Measurements from ENCODE around the gene LIMS4.
"Not testable (repeated sequence)": the region's sequence is repeated elsewhere in the genome, so short reads cannot be mapped to it uniquely, and the experiment has no call there.

LIMS4 gene

GRCh38 chr2:110472171-110473058, at the start of gene LIMS4:
LIMS4 (minus strand) TSS chr2:110472816; CDS start chr2:110472778, 38 bp downstream.
- DNase-seq (ENCODE audit: low read depth, low spot score); H3K4me3 ChIP-seq (ENCODE audit: low read depth, low read length); in situ Hi-C loops (cut with HindIII; ENCODE audit: low sequenced_read_pairs): not testable (repeated sequence)

GRCh38 chr2:110499755-110500377, 27.2 kb upstream of the LIMS4 start:
- H3K4me3 ChIP-seq (ENCODE audit: low read depth, low read length); DNase-seq (ENCODE audit: low read depth, low spot score); in situ Hi-C loops (cut with HindIII; ENCODE audit: low sequenced_read_pairs): not testable (repeated sequence)

GRCh38 chr2:110496027-110496426, 23.4 kb upstream of the LIMS4 start:
- DNase-seq (ENCODE audit: low read depth, low spot score); in situ Hi-C loops (cut with HindIII; ENCODE audit: low sequenced_read_pairs); H3K4me3 ChIP-seq (ENCODE audit: low read depth, low read length): not testable (repeated sequence)

GRCh38 chr2:110494488-110494887, 21.9 kb upstream of the LIMS4 start:
- H3K4me3 ChIP-seq (ENCODE audit: low read depth, low read length); DNase-seq (ENCODE audit: low read depth, low spot score); in situ Hi-C loops (cut with HindIII; ENCODE audit: low sequenced_read_pairs): not testable (repeated sequence)

- DNase-seq (ENCODE audit: low read depth, low spot score); in situ Hi-C loops (cut with HindIII; ENCODE audit: low sequenced_read_pairs); H3K4me3 ChIP-seq (ENCODE audit: low read depth, low read length): not testable (repeated sequence)
These were observed 16.4 kb upstream of the LIMS4 start for GRCh38 chr2:110488991-110489390.

GRCh38 chr2:110482697-110483096, 10.1 kb upstream of the LIMS4 start:
- DNase-seq (ENCODE audit: low read depth, low spot score); H3K4me3 ChIP-seq (ENCODE audit: low read depth, low read length); in situ Hi-C loops (cut with HindIII; ENCODE audit: low sequenced_read_pairs): not testable (repeated sequence)

GRCh38 chr2:110481200-110481599, 8.6 kb upstream of the LIMS4 start:
- DNase-seq (ENCODE audit: low read depth, low spot score); in situ Hi-C loops (cut with HindIII; ENCODE audit: low sequenced_read_pairs); H3K4me3 ChIP-seq (ENCODE audit: low read depth, low read length): not testable (repeated sequence)

- in situ Hi-C loops (cut with HindIII; ENCODE audit: low sequenced_read_pairs) = not testable (repeated sequence)
These were observed 7.5 kb upstream of the LIMS4 start for GRCh38 chr2:110480084-110480483.

GRCh38 chr2:110477370-110477769, 4.8 kb upstream of the LIMS4 start:
- in situ Hi-C loops (cut with HindIII; ENCODE audit: low sequenced_read_pairs); DNase-seq (ENCODE audit: low read depth, low spot score); H3K4me3 ChIP-seq (ENCODE audit: low read depth, low read length): not testable (repeated sequence)

More at GRCh38 chr2:110480084-110480483, 7.5 kb upstream of the LIMS4 start:
- DNase-seq (ENCODE audit: low read depth, low spot score); H3K4me3 ChIP-seq (ENCODE audit: low read depth, low read length): not testable (repeated sequence)

GRCh38 chr2:110476952-110477351, 4.3 kb upstream of the LIMS4 start:
- DNase-seq (ENCODE audit: low read depth, low spot score); H3K4me3 ChIP-seq (ENCODE audit: low read depth, low read length); in situ Hi-C loops (cut with HindIII; ENCODE audit: low sequenced_read_pairs): not testable (repeated sequence)

GRCh38 chr2:110475627-110476359, 3.2 kb upstream of the LIMS4 start:
- in situ Hi-C loops (cut with HindIII; ENCODE audit: low sequenced_read_pairs); H3K4me3 ChIP-seq (ENCODE audit: low read depth, low read length); DNase-seq (ENCODE audit: low read depth, low spot score): not testable (repeated sequence)

GRCh38 chr2:110474898-110475297, 2.3 kb upstream of the LIMS4 start:
- in situ Hi-C loops (cut with HindIII; ENCODE audit: low sequenced_read_pairs); DNase-seq (ENCODE audit: low read depth, low spot score): not testable (repeated sequence)

GRCh38 chr2:110473059-110473358, 393 bp upstream of the LIMS4 start:
- in situ Hi-C loops (cut with HindIII; ENCODE audit: low sequenced_read_pairs); H3K4me3 ChIP-seq (ENCODE audit: low read depth, low read length); DNase-seq (ENCODE audit: low read depth, low spot score): not testable (repeated sequence)

More at GRCh38 chr2:110474898-110475297, 2.3 kb upstream of the LIMS4 start:
- not testable (repeated sequence) for H3K4me3 ChIP-seq (ENCODE audit: low read depth, low read length)

- in situ Hi-C loops (cut with HindIII; ENCODE audit: low sequenced_read_pairs); H3K4me3 ChIP-seq (ENCODE audit: low read depth, low read length); DNase-seq (ENCODE audit: low read depth, low spot score): not testable (repeated sequence)
These were observed 3.7 kb downstream of the LIMS4 start for GRCh38 chr2:110468921-110469320.

- DNase-seq (ENCODE audit: low read depth, low spot score); in situ Hi-C loops (cut with HindIII; ENCODE audit: low sequenced_read_pairs); H3K4me3 ChIP-seq (ENCODE audit: low read depth, low read length): not testable (repeated sequence)
These were observed 7.3 kb downstream of the LIMS4 start for GRCh38 chr2:110465312-110465711.

GRCh38 chr2:110462458-110462857, 10.2 kb downstream of the LIMS4 start:
- H3K4me3 ChIP-seq (ENCODE audit: low read depth, low read length); DNase-seq (ENCODE audit: low read depth, low spot score); in situ Hi-C loops (cut with HindIII; ENCODE audit: low sequenced_read_pairs): not testable (repeated sequence)

GRCh38 chr2:110460318-110460717, 12.3 kb downstream of the LIMS4 start:
- in situ Hi-C loops (cut with HindIII; ENCODE audit: low sequenced_read_pairs); H3K4me3 ChIP-seq (ENCODE audit: low read depth, low read length); DNase-seq (ENCODE audit: low read depth, low spot score): not testable (repeated sequence)

Measured in astrocyte of the spinal cord (primary cell).